GM21825 (cell line): Measurements from ENCODE around the gene HNF1A.
"Not testable (repeated sequence)": the region's sequence is repeated elsewhere in the genome, so short reads cannot be mapped to it uniquely, and the experiment has no call there.

Experiments
- ATAC-seq: cut with Tn5 transposase; IDR thresholded peaks from one replicate; pipeline ENCODE4 v1.9.1; 2021; ENCODE audit warnings: mild to moderate bottlenecking, moderate library complexity; ENCODE audit not compliant: unreplicated experiment

HNF1A gene

DNA sequence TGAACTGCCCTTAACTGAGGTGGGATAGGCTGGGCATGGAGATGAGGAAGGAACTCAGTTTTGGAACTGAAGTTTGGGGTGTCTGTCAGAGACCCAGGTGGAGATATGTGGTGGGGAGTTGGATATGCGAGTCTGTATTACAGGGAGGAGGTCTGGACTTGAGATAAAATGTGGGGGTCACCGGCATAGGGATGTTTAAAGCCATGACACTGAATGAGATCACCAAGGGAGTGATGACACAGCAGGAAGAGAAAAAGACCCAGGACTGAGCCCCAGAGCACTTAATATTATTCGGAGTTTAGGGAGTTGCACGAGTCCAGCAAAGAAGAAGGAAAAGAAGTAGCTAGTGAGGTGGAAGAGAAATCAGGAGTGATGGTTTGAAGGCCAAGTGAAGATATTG, 64.7 kb downstream of the HNF1A start:
- no peak for ATAC-seq

- not testable (repeated sequence) for ATAC-seq
Measured at GRCh38 chr12:121047400-121047799, 69.1 kb downstream of the HNF1A start.

- no peak for ATAC-seq
Measured at GRCh38 chr12:121048442-121048841, 70.1 kb downstream of the HNF1A start.

DNA sequence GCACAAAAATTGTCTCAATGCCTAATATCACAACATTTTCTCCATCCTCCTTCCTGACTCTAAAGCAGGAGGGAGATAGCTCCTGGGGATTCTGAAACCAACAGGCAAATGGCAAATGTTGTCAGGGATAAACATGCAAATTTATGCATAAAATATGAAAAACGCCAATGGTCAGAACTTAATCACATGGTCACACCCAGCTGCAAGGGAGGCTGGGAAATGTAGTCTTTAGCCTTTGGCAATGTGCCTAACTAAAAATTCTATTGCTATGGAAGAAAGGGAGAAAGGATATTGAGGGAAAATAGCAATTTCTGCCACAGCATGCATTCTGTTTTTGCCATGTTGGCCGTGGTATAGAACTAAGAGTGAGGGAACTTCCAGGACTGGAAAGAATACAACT, 72.4 kb downstream of the HNF1A start:
- ATAC-seq = no peak
